NCI-H2227 (cell line): ENCODE data around the gene SEC61A2.
A peak's percentile ranks its signal among the peaks of the same experiment; 100 is the strongest.
"Not testable (repeated sequence)": the region's sequence is repeated elsewhere in the genome, so short reads cannot be mapped to it uniquely, and the experiment has no call there.

Source experiments
- DNase-seq: peaks from one replicate; lab custom pipeline; 2025; ENCODE audit not compliant: unreplicated experiment; lab: John Stamatoyannopoulos, UW

The SEC61A2 gene

DNA sequence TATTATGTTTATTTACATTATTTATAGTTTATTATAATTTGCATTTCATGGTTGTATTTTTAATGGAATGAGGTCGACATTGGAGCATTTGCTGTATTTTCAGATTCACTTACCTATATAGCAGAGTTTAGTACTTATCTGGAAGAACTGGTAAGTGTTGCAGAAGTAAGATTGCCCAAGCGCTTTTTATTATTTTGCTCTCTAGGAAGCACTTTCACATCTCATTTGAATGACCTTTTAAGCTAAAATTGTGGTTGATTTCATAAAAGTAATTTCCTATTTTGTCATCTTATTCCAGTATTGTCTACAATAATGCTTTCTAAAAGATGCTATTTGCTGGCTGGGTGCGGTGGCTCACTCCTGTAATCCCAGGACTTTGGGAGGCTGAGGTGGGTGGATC, 28.6 kb downstream of the SEC61A2 start:
- no peak for DNase-seq

DNA sequence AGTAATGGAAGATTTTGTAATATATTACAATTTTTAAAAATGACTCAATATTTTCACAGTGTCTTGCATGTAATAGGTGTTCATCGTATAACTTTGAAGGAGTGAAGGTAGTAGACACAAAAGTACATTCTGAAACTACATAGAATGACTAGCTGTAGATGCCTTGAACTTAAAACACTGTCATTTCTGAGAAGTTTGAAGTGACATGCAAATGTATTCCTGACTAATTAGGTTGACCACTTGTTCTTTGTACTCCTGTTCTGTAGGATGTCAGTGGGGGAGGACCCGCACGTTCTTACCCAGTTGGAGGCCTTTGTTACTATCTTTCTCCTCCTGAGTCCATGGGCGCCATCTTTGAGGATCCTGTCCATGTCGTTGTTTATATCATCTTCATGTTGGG, 31.2 kb downstream of the SEC61A2 start:
- DNase-seq: no peak

DNA sequence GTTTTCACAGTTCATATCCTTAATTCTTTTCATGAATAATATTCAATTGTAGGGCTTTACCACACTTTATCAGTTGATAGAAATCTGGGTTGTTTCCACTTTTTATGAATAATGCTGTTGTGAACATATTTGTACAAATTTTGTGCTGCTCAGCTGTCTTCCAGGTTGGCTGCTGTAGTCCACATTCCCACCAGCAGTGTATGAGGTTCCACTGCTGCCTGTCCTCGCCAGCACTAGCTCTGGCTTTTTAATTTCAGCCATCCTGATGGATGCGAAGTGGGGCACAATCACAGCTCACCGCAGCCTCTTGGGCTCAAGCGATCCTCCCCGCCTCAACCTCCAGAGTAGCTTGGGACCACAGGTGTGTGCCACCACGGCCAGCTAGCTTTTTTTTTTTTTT, 33.5 kb downstream of the SEC61A2 start:
- no peak for DNase-seq

DNA sequence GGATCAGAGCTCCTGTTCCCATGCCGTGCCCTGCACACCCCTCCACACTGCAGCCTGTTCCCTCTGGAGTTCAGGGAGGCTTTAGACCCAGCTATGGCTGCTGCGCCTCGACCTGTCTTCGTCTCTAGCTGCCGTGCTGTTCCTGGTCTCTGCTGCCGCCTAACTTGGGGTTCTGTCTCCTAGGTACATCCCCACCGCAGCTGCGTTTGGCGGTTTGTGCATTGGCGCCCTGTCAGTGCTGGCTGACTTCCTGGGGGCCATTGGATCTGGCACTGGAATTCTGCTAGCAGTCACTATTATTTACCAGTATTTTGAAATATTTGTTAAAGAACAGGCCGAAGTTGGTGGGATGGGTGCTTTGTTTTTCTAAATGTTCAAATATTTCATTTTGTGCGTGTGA, 34.6 kb downstream of the SEC61A2 start:
- DNase-seq: no peak

GRCh38 chr10:12165036-12165435, 35.6 kb downstream of the SEC61A2 start:
- DNase-seq: no peak

GRCh38 chr10:12165999-12166775, 36.7 kb downstream of the SEC61A2 start:
- DNase-seq: no peak

GRCh38 chr10:12171512-12171911, 42.0 kb downstream of the SEC61A2 start:
- DNase-seq: not testable (repeated sequence)

GRCh38 chr10:12177642-12178041, 48.2 kb downstream of the SEC61A2 start:
- no peak for DNase-seq

- DNase-seq: no peak
Observed at GRCh38 chr10:12179606-12180170, 50.2 kb downstream of the SEC61A2 start.

DNA sequence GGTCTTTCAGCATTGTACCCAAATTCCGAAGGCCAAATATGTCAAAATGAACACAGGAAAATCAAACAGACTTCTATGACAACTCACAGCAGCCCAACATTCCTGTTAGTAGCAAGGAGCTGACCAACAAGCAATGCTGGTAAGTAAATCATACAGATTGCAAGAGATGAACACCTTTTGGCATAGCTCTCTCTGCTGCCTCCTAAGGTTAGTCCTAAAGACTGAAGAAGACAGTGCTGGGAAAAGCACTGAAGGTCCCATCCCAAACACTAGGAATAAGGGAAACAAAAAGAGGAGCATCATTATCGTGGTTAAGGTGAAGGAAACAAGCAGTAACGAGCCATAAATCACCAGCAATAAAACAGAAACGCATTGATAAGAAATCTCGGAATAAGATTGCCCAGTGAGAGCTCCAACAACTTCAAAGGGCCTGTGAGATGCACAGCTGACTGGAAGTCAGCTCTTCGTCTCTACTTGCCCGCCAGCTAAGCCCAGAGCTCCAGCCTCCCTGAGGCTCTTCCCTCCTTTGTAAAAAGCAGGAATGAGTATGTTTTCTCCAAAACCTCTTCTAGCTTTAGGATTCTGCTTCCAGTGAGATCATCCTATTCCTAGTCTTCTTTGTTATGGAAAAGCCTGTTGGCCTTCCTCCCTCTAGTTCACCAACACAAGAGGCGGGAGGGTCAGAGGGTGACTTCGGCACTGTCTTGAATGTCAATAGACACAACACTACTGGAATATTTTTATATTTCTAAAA, 50.9 kb downstream of the SEC61A2 start:
- no peak for DNase-seq

GRCh38 chr10:12181065-12181775, 51.7 kb downstream of the SEC61A2 start:
- DNase-seq: no peak

- DNase-seq: no peak
Observed at GRCh38 chr10:12184165-12184564, 54.7 kb downstream of the SEC61A2 start.

- no peak for DNase-seq
Observed at GRCh38 chr10:12186323-12186722, 56.8 kb downstream of the SEC61A2 start.

- no peak for DNase-seq
Observed at GRCh38 chr10:12187321-12187905, 57.9 kb downstream of the SEC61A2 start.

- DNase-seq: no peak
Observed at GRCh38 chr10:12188656-12189055, 59.2 kb downstream of the SEC61A2 start.

- DNase-seq: no peak
Observed at GRCh38 chr10:12189426-12189825, 59.9 kb downstream of the SEC61A2 start.

- no peak for DNase-seq
Observed at GRCh38 chr10:12191715-12192114, 62.2 kb downstream of the SEC61A2 start.

DNA sequence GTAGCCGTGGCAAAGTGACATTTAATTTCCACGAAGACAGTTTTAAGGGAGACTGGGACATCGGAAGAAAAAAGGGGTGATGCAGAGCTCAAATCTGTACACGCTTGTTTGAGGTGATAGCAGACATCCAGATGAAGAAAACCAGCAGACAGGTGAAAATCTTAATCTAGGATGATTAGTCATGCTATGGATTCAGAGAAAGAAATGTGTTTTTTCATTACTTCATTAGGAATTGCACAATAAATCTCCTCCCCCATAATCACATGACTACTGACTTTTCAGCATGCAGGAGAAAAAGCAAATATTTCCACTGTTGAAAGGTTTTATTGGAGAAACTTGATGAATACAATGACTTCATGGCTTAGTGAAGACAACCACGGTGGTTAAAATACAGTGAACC, 63.7 kb downstream of the SEC61A2 start:
- no peak for DNase-seq

DNA sequence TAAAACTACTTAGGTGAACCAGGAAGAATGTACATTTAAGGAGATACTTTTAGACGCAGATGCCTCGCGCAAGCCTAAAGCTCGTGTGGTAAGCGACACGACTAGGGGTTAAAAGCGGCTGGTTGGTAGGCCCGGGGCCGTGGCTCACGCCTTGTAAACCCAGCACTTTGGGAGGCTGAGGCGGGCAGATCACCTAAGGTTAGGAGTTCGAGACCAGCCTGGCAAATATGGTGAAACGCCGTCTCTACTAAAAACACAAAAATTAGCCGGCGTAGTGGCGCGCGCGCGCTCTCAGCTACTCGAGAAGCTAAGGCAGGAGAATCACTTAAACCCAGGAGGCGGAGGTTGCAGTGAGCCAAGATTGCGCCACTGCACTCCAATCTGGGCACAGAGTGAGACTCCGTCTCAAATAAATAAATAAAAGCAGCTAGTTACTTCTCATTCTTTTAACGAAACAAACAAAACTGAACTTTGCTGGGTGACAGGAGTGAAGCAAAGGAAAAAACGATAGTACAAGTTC, 65.3 kb downstream of the SEC61A2 start:
- DNase-seq: peak; percentile 22

- DNase-seq: no peak
Observed at GRCh38 chr10:12195281-12195602, 65.8 kb downstream of the SEC61A2 start.
